Measurements from ENCODE around the gene DUSP12. TPM values are rescaled to one million over a fixed set of nuclear protein-coding genes. Genes with fewer than 3 reads are reported as not detected.
"Not testable (repeated sequence)": the region's sequence is repeated elsewhere in the genome, so short reads cannot be mapped to it uniquely, and the experiment has no call there.

DUSP12 gene
- total RNA-seq, 2 experiments from 2014 or later = 20.3 to 23.0 TPM

- H3K27ac ChIP-seq (ENCODE audit: low read depth in 1 of 2, low read length in 2 of 2) = no peak overlapping the region
- no peaks in the 10 kb centered on the region for H3K9me3 Mint-ChIP-seq
- H3K27me3 ChIP-seq (ENCODE audit: control insufficient read depth in 1 of 2, insufficient read depth in 2 of 2, low read length in 2 of 2) = no peaks in the 10 kb centered on the region
- no peak overlapping the region for H3K27ac Mint-ChIP-seq
- peaks cover 47% of the 10 kb centered on the region for H3K4me1 ChIP-seq (ENCODE audit: insufficient read depth, low read length)
- peak overlapping the region; percentile 99 for H3K4me3 Mint-ChIP-seq
- no peak for TF ChIP-seq CTCF (IDR thresholded peaks at IDR 0.05)
- ATAC-seq (ENCODE audit: poor library complexity) (no peak), DNase-seq (no peak)
- H3K9me3 ChIP-seq (ENCODE audit: control insufficient read depth in 1 of 2, insufficient read depth in 1 of 2, low read length in 2 of 2) = no peaks in the 10 kb centered on the region
- no peak overlapping the region for H3K4me3 ChIP-seq (ENCODE audit: low read length)
- POLR2A ChIA-PET = no interaction called here
- intact Hi-C loops (cut with DNase I, micrococcal nuclease) = loop anchor here in 1 of 2 experiments (10.0 kb wide), 2 partner anchors 736 to 796 kb away; partner anchors contain the start of gene UAP1
- no peaks in the 10 kb centered on the region for H3K27me3 Mint-ChIP-seq
- CTCF ChIA-PET = interaction anchor here (1.6 kb wide), 1 partner anchor 19 kb away, joined by 5 read pairs; the partner anchor contains the start of gene DUSP12
- peaks cover 37% of the 10 kb centered on the region for H3K4me1 Mint-ChIP-seq (ENCODE audit: low read depth)
- no peaks in the 10 kb centered on the region for H3K36me3 ChIP-seq (ENCODE audit: insufficient read depth, low read length)
- peaks cover 21% of the 10 kb centered on the region for H3K36me3 Mint-ChIP-seq (ENCODE audit: low read depth)
Measured at GRCh38 chr1:161768461-161768860, 18.9 kb downstream of the DUSP12 start.

- H3K27ac Mint-ChIP-seq = no peak overlapping the region
- intact Hi-C loops (cut with DNase I, micrococcal nuclease) = loop anchor here in 1 of 2 experiments (10.0 kb wide), 2 partner anchors 736 to 796 kb away; partner anchors contain the start of gene UAP1
Measured at GRCh38 chr1:161768986-161769672, 19.5 kb downstream of the DUSP12 start.

GRCh38 chr1:161769673-161770045, 20.1 kb downstream of the DUSP12 start:
- POLR2A ChIA-PET; H3K27ac Mint-ChIP-seq; H3K27me3 ChIP-seq (ENCODE audit: control insufficient read depth in 1 of 2, insufficient read depth in 2 of 2, low read length in 2 of 2); ATAC-seq (ENCODE audit: poor library complexity); H3K27me3 Mint-ChIP-seq; H3K9me3 Mint-ChIP-seq; H3K36me3 ChIP-seq (ENCODE audit: insufficient read depth, low read length); H3K9me3 ChIP-seq (ENCODE audit: control insufficient read depth in 1 of 2, insufficient read depth in 1 of 2, low read length in 2 of 2); H3K27ac ChIP-seq (ENCODE audit: low read depth in 1 of 2, low read length in 2 of 2); DNase-seq; H3K4me3 ChIP-seq (ENCODE audit: low read length): not testable (repeated sequence)
- H3K4me3 Mint-ChIP-seq = peak overlapping the region; percentile 77
- CTCF ChIA-PET = interaction anchor here (1.6 kb wide), 1 partner anchor 20 kb away, joined by 5 read pairs; the partner anchor contains the start of gene DUSP12
- H3K36me3 Mint-ChIP-seq (ENCODE audit: low read depth) = peaks cover 17% of the 10 kb centered on the region
- peaks cover 47% of the 10 kb centered on the region for H3K4me1 ChIP-seq (ENCODE audit: insufficient read depth, low read length)
- peaks cover 33% of the 10 kb centered on the region for H3K4me1 Mint-ChIP-seq (ENCODE audit: low read depth)
- intact Hi-C loops (cut with DNase I, micrococcal nuclease) = loop anchor here (10.0 kb wide), 3 partner anchors 155 to 795 kb away; partner anchors contain the start of gene UAP1 (in 1 of the 2)

More at GRCh38 chr1:161768986-161769672, 19.5 kb downstream of the DUSP12 start:
- no peak for DNase-seq
- no peaks in the 10 kb centered on the region for H3K27me3 Mint-ChIP-seq
- POLR2A ChIA-PET = no interaction called here
- peaks cover 47% of the 10 kb centered on the region for H3K4me1 ChIP-seq (ENCODE audit: insufficient read depth, low read length)
- no peak overlapping the region for H3K27ac ChIP-seq (ENCODE audit: low read depth in 1 of 2, low read length in 2 of 2)
- peaks cover 33% of the 10 kb centered on the region for H3K4me1 Mint-ChIP-seq (ENCODE audit: low read depth)
- TF ChIP-seq CTCF (IDR thresholded peaks at IDR 0.05) = no peak
- CTCF ChIA-PET = interaction anchor here (1.6 kb wide), 1 partner anchor 20 kb away, joined by 5 read pairs; the partner anchor contains the start of gene DUSP12
- H3K9me3 Mint-ChIP-seq = no peaks in the 10 kb centered on the region
- peaks cover 17% of the 10 kb centered on the region for H3K36me3 Mint-ChIP-seq (ENCODE audit: low read depth)
- no peak overlapping the region for H3K4me3 ChIP-seq (ENCODE audit: low read length)
- H3K9me3 ChIP-seq (ENCODE audit: control insufficient read depth in 1 of 2, insufficient read depth in 1 of 2, low read length in 2 of 2) = no peaks in the 10 kb centered on the region
- H3K4me3 Mint-ChIP-seq = peak overlapping the region; percentile 77
- H3K36me3 ChIP-seq (ENCODE audit: insufficient read depth, low read length) = no peaks in the 10 kb centered on the region
- H3K27me3 ChIP-seq (ENCODE audit: control insufficient read depth in 1 of 2, insufficient read depth in 2 of 2, low read length in 2 of 2) = no peaks in the 10 kb centered on the region
- ATAC-seq (ENCODE audit: poor library complexity) = no peak

Data from CD4-positive, alpha-beta T cell (primary cell).